GM19043 (cell line): Measurements from ENCODE around the gene CASZ1.

ENCODE experiments used
- ATAC-seq: cut with Tn5 transposase; IDR thresholded peaks from one replicate; pipeline ENCODE4 v1.9.1; 2021; ENCODE audit warnings: low read depth; ENCODE audit not compliant: unreplicated experiment

Gene CASZ1

GRCh38 chr1:10662090-10662688, 134.3 kb downstream of the CASZ1 start:
- no peak for ATAC-seq

GRCh38 chr1:10661453-10661852, 135.0 kb downstream of the CASZ1 start:
- no peak for ATAC-seq

- ATAC-seq, result no peak
These were observed 136.6 kb downstream of the CASZ1 start for GRCh38 chr1:10659646-10660540.

GRCh38 chr1:10659218-10659617, 137.2 kb downstream of the CASZ1 start:
- no peak for ATAC-seq

GRCh38 chr1:10658396-10659066, 137.9 kb downstream of the CASZ1 start:
- ATAC-seq, result no peak

GRCh38 chr1:10657088-10657847, 139.2 kb downstream of the CASZ1 start:
- ATAC-seq, result no peak

GRCh38 chr1:10656431-10656830, 140.0 kb downstream of the CASZ1 start:
- ATAC-seq, result no peak

GRCh38 chr1:10655002-10655401, 141.4 kb downstream of the CASZ1 start:
- no peak for ATAC-seq

GRCh38 chr1:10653370-10654125, 142.9 kb downstream of the CASZ1 start:
- no peak for ATAC-seq

- no peak for ATAC-seq
These were observed 143.8 kb downstream of the CASZ1 start for GRCh38 chr1:10652626-10653025.

- ATAC-seq, result no peak
These were observed 144.7 kb downstream of the CASZ1 start for GRCh38 chr1:10651793-10652192.

- no peak for ATAC-seq
These were observed 145.1 kb downstream of the CASZ1 start for GRCh38 chr1:10651389-10651766.

- no peak for ATAC-seq
These were observed 145.7 kb downstream of the CASZ1 start for GRCh38 chr1:10650556-10651388.

- no peak for ATAC-seq
These were observed 146.8 kb downstream of the CASZ1 start for GRCh38 chr1:10649517-10650201.

GRCh38 chr1:10648689-10649516, 147.5 kb downstream of the CASZ1 start:
- no peak for ATAC-seq

- ATAC-seq, result no peak
These were observed 148.9 kb downstream of the CASZ1 start for GRCh38 chr1:10647414-10648170.

- ATAC-seq, result no peak
These were observed 150.0 kb downstream of the CASZ1 start for GRCh38 chr1:10646347-10646861.
